CD4-positive, alpha-beta T cell treated with Interleukin-15 for 4 hours (primary cell): ENCODE measurements around the gene CFAP46.
"Not testable (repeated sequence)": the region's sequence is repeated elsewhere in the genome, so short reads cannot be mapped to it uniquely, and the experiment has no call there.

Experiments
- DNase-seq: peaks from one replicate; pipeline ENCODE4 v3.0.0-alpha.2; 2020; ENCODE audit warnings: low spot score

The CFAP46 gene

DNA sequence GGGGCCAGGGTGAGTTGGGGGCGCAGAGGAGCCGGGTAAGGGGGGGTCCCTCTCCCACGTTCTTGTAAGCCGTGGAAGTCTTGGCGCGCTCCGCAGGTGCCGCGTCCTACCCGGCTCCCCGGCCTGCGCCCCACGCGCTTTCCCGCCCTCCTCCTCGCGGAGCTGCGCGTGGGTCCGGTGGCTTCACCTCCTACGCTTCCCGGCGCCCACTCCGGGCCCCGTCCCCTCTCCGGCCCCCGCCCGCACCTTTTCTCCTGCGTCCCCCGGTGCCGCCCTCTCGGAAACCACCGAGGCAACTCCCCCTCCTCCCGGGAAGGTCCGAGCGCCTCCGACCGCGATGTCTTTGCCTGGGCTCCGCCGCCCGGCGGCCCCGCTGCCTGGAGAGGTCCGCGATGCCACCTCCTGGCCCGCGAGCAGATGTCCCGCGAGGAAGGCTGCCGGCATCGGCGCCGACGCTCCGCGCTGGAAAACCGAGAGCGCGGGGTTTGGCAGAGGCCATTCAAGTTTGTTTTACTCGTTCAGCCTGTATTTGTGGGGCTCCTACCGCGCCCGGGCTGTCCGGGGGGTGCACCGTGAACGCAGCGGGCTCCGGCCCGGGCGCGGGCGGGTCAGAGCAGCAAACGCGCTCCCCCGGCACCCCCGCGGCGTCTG, 154.1 kb downstream of the CFAP46 start:
- no peak for DNase-seq

DNA sequence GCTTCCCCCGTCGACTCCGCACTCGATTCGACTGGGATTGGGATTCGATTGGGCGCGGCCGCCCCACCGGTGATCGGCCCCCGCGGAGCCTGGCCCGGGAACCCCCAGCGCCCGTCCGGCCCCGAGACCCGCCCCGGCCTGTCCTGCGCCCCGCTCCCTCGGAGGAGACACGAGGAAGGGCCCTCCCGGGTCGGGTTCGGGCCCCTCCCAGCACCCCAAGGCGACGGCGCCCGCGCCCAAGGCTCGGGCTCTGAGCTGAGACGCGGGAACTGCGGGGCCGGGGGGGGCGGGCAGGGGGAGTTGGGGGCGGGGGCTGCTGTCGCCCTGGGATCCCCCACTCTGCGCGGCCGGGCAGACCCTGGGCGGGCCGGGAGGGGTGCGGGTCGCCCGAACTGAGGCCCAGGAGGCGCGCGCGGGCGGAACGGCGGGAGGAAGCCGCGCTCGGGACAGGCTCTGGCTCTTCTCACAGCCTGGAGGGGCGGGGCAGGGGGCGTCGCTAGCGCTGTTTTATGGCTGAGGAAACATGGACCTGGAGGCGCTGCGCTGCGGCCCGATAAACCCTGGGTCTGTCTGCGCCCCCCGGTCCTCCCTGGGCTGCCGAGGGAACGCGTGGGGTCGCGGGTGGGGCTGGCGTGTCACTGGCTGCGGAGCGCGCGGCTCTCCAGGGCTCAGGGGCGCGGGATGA, 154.7 kb downstream of the CFAP46 start:
- no peak for DNase-seq

DNA sequence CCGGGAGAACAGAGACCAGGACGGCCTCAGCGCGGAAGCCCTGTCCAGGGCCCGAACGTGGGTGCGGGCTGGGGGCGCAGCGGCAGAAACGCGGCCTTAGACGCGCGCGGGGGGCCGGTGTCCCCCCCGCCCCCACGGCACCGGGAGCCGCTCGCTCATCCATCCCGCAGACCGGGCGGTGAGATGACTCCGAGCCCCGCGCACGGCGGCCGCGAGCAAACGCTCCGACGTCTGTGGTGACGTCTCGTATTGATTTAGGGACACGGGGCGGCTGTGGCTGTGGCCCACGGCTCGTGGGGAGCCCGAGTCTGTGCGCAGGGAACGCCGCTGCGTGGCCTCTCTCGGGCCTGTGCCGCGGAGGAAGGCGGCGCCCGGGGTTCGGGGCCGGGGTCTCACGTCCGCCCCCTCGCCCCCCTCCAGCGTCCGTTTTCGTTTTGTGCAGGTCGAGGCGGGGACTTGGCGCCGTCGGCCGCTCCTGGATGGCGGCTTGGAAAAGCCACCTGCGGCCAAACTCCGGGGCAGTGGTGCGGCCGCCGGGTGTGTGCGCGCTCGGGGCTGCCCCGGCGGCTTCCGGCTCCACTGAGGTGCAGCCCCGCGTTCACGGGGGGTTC, 155.4 kb downstream of the CFAP46 start:
- no peak for DNase-seq

DNA sequence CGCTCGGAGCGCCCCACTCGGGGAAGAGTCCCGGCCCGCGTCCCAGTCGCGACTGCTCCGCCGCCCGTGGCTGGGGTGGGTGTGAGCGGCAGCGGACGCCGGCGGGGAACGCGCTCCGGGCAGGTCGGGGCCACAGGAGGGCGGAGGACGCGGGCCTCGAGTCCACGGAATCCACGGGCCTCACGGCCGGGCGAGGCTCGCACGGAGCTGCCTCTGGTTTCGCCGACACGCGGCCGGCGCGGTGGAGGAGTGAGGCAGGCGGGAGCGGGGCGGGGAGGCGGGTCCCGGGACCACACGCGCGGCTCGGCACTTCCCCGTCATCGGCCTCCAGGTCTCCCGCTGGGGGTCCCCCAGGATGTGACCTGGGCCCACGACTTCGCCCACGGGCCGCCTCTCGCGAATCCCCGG, 155.9 kb downstream of the CFAP46 start:
- DNase-seq: no peak

DNA sequence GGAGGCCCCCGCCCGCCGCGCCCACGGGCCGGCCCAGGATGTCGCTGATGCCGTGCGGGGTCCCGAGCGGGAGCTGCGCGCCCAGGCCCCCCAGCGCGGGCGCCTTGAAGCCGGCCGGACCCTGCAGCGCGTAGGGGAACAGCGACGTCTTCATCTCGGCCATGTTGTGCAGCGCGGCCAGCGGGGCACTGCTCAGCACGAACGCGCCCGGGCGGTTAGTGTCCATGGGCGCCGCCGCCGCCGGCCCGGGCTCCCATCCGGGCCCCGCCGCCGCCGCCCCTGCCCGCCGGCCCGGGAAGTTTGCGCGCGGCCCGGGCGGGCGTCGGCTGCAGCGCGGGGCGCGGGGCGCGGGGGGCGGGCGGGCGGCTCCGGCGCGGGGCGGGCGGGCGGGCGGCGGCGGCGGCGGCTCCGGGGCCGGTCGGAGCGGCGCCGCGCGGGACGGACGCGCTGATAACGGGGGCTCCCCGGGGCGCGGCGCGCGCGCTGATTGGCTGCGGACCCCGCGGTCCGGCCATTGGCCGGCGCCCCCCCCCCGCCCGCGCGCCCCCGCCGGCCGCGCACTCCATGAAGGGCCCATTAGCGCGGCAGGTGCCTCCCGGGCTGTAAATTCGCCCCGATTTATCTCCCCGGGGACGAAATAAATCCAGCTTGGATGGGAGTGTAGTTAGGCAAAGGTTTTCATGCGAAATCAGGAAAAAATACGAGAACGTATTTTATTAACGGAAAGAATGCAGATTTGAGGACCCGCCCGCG, 156.5 kb downstream of the CFAP46 start, which contains the start of gene NKX6-2:
Gene NKX6-2, minus strand, starts transcription at position 425 of the 753 bp plus-strand sequence. Its CDS starts 199 bp downstream, at position 226.
- no peak for DNase-seq

DNA sequence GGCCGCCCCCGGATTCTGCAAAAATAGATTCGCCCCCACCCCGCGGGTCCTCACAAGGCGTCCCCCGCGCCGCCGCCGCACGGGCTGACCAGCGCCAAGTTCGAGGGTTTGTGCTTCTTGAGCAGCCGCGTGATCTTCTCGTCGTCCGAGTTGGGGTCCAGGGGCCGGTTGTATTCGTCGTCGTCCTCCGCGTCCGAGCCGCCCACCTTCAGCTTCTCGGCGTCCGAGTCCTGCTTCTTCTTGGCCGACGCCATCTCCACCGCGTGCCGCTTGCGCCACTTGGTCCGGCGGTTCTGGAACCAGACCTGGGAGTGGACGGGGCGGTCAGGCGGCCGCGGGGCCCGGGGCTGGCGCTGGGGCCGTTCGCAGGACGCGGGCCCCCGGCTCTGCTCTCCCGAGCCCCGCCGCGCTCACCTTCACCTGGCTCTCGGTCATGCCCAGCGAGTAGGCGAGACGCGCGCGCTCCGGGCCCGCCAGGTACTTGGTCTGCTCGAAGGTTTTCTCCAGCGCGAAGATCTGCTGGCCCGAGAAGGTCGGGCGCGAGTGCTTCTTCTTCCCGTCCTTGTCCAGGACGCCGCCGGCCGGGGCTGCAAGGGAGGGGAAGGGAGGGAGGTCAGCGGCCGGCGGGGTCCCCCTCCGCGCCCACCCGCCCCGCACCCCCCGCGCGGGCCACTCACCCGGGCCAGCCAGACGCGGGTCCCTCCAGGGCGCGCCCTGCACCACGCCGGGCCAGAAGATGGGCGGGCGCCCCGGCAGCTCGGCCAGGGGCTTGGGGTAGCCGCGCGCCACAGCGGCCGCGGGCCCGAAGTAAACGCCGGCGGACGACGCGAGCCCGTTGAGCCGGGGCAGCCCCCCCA, 157.3 kb downstream of the CFAP46 start:
- DNase-seq: no peak

DNA sequence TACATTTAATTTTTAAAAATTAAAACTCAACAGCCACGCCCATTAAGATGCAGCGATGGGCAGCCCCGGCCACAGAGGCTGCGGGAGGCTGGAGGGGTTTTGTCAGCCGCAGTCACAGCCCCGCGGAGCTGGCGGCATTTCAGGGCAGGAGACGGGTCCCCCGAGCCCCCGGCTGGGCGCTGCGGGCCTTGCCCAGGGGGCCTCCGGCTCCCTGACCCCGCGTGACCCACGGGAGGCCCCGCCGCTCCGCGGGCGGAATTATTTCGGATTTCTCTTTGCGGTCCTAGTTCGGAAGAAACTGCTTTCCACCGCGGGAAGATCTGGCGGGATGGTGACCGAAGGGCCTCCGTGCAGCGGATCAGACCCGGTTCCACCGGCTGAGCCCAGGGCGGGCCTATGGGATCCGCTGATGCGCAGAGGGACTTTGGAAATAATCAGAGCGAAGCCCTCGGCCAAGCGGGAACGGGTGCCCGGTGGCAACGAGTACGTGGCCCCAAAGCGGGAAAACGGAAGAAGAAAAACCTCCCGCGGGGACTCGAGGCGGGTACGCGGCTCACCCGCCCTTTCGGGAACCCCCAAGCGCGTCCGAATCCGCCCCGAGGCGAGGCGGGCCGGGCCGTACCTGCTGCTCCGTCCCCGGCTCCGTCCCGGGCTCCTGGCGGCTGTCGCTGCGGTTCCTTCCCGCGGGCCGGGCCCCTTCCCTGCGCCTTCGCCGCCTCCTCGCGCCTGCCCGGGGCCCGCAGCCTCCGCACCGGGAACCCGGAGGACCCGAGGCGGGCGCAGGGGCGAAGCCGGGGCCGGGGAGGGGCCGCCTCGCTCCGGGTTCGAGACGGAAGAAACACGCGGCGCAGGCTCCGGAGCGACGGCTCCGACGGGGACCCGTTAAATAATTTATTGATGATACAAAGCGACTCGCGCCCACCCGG, 158.2 kb downstream of the CFAP46 start:
- no peak for DNase-seq

DNA sequence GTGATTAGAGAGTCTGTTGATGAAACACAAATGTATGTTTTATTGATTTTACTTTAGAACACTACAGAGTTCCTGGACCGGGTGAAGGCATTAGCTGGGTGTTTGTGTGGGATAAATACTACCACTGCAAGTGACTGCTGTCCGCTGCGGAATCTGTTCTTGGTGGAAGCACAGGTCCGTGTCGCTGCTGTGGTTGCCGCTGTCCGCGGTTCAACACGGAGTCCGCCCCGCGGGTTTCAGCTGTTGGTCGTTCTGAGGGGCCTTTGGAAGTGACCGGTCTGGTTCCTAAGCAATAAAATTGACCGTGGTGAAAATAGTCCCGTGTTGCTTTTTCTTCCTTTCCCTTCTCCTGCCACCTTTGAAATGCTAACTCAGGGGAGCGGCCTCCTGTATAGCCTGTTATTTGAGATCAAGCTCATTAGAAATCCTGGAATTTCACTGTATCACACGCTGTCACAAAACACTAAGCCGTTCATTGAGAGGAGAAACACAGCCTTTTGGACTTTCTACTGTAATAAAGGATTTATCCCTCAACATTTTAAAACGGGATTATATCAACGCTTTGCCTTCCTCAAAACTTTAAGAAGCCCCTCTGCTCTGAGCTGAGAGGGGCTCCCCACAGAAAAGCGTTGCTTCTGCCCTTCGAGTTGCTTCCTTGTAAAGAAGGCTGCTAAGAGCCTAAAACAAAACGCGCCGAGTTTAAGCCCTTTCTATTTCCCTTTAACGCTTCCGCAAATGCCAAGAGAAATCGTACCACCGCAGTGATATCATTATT, 159.0 kb downstream of the CFAP46 start:
- DNase-seq: no peak

DNA sequence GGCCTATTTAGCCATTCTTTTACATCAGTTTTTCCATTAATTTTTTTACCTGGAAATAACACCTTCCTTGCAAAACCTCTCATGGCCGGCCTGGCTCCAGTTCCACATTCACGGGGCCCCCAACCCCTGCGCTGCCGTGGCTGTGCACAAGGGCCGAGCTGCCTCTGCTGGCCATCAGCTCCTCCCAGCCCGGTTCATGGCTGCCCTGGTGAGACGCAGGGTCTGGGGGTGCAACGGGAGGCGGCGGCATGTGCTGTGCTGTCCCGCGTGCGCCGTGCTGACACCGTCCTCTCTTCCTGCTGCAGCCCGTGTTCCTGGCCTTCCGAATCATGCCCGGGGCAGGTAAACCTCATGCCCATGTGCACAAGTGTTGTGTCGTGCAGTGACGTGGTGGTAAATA, 160.8 kb downstream of the CFAP46 start:
- no peak for DNase-seq

DNA sequence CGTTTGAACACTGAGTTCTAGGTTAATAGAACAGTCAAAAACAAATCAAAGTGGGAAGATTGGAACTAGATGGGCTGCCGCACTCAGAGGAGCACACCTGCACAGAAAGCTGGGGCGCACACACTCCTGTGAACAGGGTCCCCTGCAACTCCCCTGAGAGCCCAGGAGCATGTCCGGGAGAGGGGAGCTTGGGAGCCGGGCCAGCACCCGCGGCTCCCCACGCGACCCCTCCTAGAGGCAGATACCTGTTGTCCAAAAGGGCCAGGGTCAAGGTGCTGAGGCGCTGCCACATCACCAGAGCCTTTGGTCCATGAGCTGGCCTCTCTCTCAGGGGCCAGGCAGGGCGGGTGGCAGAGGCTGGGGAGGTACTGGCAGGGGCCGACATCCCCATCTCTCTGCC, 162.0 kb downstream of the CFAP46 start:
- no peak for DNase-seq

DNA sequence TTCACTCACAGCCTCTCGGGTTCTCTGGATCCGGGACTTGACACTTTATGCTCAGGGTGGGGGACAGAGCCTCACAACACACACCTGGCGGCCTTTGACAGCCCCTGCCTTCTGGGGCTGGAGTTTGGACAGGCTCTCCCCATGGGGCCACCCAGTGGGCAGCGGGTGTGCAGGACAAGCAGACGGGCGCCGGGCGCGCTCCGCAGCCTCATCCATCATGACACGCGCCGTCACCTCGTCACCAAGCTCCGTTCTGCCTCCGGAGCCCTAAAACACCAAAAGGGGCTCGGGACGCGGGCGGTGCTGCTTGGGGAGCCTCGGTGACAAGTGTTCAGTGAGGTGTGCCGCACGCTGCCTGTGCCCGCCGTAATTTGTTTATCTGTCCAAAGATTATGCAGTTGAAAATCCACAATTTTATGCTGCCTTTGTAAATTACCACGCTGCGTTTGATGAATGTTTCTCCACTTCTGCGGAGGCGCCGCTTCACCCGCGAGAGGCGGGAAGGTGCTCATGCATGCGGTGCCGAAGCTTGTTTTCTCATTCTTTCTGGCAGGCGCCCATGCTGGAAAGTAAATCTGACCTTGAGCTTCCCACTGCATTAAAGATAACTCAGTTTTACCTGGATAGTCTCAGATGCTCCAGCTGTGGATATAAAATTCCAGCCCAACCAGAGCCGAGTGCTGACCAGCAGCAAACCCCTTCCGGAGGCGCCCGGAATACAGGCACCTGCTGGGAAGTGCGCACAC, 162.6 kb downstream of the CFAP46 start:
- no peak for DNase-seq

DNA sequence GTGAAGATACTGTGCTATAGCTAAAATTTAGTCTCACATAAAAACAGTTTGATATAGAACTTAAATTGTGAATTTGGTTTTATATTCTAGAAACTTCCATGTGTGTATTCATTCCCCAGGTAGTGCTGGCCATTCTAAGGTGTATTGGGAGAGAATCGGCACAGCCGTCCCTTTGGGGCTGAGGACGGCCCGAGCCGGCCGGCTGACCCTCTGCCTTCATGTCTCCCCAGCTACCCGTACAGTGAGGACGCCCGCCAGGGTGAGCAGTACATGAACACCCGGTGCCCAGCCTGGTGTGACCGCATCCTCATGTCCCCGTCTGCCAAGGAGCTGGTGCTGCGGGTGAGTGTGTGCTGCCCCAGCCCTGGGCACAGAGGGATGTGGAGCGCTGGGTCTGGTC, 164.9 kb downstream of the CFAP46 start:
- no peak for DNase-seq

DNA sequence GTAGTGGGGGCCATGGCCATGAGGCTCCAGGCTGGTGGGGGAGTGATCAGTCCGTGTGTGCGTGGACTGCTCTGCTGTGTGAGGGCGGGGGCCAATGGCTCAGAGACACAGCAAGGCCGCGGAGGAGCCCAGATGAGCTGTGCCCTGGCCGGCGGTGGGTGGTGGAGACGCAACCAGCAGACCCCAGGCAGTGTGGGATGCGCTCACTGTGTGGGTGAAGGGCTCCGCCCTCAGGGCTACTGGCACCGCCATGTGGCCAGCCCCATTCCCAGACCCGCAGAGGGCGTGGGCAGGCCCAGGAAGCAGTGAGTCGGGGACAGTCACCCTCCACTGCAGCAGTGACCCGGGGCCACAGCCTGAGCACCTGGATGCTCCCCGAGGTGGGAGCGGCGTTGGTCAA, 165.5 kb downstream of the CFAP46 start:
- no peak for DNase-seq

DNA sequence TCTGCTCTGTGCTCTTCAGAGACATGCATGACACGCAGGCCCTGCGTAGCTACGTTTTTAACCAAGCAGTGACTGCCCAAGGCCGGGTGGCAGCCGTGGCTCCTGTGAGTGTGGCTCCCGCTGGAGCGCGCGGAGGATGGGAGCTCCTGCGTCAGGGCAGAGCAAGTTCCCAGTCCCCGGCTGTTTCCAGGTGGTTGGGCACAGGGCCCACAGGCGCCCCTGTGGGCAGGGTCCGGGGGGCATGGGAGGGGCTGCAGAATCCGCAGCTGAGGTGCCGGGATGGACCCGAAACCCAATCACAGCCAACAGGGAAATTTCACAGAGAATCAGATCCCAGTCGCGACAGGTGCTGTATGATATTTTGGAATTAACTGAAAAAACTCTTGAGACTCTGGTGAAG, 166.2 kb downstream of the CFAP46 start:
- no peak for DNase-seq

DNA sequence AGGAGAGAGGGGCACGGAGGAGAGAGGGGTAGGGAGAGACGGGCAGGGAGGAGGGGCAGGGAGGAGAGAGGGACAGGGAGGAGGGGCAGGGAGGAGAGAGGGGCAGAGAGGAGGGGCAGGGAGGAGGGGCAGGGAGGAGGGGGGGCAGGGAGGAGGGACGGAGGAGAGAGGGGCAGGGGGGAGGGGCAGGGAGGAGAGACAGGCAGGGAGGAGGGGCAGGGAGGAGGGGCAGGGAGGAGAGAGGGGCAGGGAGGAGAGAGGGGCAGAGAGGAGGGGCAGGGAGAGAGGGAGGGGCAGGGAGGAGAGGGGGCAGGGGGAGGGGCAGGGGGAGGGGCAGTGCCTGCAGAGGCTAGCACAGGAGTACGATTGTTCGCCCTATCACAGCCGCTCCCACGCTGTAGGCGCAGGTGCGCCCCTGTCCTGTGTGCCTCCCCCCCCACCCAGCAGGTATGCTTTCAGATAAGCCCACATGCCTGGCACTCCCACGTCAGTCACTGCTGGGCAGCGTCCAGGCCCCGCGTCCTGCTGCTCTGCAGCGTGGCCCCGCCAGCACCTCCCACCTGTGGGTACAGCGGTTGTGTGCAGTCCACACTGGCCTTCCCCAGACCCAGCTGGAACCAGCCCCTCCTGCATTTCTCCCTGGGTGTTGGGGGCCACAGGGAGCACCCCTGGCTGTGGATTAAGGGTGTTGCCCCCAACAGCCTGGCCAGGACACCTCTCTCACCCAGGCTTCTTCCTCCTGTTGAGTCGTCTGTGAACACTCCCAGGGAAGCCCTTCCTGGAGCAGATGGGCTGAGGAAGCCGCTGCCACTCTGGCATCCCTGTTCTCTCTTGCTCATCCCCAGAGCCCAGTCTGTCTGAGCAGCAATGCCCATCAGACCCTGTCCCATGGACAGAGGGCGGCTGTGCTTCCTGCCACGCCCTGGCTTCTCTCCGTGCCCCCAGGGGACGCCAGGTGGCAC, 167.2 kb downstream of the CFAP46 start:
- no peak for DNase-seq

DNA sequence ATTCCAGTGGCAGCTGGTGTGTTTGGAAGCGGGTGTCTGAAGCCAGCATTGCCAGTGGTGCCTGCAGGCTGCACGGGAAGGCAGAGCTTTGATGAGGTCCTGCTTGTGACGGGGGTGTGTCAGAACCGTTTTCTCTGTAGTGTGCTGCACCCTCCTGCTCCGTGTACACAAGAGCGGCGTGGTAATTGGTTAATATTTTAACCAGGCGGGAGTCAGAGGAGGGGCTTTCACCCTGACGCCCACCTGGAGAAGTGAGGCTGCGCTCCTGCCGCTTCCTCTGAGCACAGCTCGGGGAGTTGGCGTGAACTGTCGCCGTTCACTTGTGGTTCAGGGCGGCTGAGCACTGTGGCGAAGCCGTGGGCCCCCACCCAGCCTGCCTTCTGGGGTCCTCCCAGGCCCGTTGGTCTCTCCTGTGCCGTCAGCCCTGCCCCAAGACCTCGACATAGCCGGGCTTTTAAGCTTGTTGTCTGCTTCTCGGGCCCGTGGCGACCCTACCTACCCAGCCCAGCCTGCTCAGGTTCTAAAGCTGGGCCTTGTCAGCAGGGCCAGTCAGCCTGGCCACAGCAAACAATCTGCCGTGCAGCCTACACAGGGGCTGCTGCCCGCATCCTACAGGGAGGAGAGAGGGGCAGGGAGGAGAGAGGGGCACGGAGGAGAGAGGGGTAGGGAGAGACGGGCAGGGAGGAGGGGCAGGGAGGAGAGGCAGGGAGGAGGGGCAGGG, 168.0 kb downstream of the CFAP46 start:
- DNase-seq: no peak

DNA sequence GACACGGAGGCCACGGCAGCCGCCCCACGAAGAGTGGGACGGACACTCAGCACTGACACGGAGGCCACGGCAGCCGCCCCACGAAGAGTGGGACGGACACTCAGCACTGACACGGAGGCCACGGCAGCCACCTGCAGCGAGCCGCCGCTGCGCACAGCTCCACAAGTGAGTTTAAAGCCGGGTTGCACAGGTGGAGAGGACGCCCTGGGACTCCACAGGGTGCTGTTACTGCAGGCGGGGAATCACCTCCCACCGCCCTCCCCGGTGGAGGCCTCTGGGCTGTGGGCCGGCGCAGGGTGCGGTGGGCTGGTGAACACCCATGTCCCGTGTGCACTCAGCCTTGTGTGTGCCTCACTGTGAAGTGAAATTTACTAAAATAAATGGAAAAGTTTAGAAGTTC, 169.6 kb downstream of the CFAP46 start:
- not testable (repeated sequence) for DNase-seq
